Bone marrow (tissue), 2 donors: ENCODE data around the gene TMEM167A.
A peak's percentile ranks its signal among the peaks of the same experiment; 100 is the strongest.
"Not testable (repeated sequence)": the region's sequence is repeated elsewhere in the genome, so short reads cannot be mapped to it uniquely, and the experiment has no call there.

Experiments
- DNase-seq, 2 donors: peaks; one replicate each; lab custom pipeline; 2025; lab: John Stamatoyannopoulos, UW

TMEM167A gene

GRCh38 chr5:83090169-83090568 is 13.0 kb upstream of the TMEM167A start:
- no peak for DNase-seq

GRCh38 chr5:83085106-83085505 is 7.9 kb upstream of the TMEM167A start:
- DNase-seq, result no peak

- DNase-seq, result no peak
These were observed 7.1 kb upstream of the TMEM167A start for GRCh38 chr5:83084336-83084735.

GRCh38 chr5:83082750-83083149 is 5.6 kb upstream of the TMEM167A start:
- DNase-seq, result no peak

GRCh38 chr5:83077662-83078261 is 568 bp upstream of the TMEM167A start:
- DNase-seq, result peak in 1 of 2 donors; percentile 63

- DNase-seq, result no peak
These were observed 4.2 kb downstream of the TMEM167A start for GRCh38 chr5:83072966-83073365.

- no peak for DNase-seq
These were observed 5.7 kb downstream of the TMEM167A start for GRCh38 chr5:83071286-83072051.

GRCh38 chr5:83069096-83069799 is 7.9 kb downstream of the TMEM167A start:
- no peak for DNase-seq

- DNase-seq, result not testable (repeated sequence)
These were observed 9.8 kb downstream of the TMEM167A start for GRCh38 chr5:83067377-83067776.

- DNase-seq, result no peak
These were observed 10.6 kb downstream of the TMEM167A start for GRCh38 chr5:83066548-83067110.

GRCh38 chr5:83059341-83059740 is 17.9 kb downstream of the TMEM167A start:
- DNase-seq, result no peak

- DNase-seq, result no peak
These were observed 18.5 kb downstream of the TMEM167A start for GRCh38 chr5:83058726-83059125.

- no peak for DNase-seq
These were observed 22.0 kb downstream of the TMEM167A start for GRCh38 chr5:83055166-83055565.

GRCh38 chr5:83050723-83051340 is 26.4 kb downstream of the TMEM167A start:
- no peak for DNase-seq

- no peak for DNase-seq
These were observed 27.8 kb downstream of the TMEM167A start for GRCh38 chr5:83049370-83049885.

GRCh38 chr5:83048811-83049210 is 28.4 kb downstream of the TMEM167A start:
- DNase-seq, result no peak

GRCh38 chr5:83048277-83048676 is 28.9 kb downstream of the TMEM167A start:
- DNase-seq, result no peak

GRCh38 chr5:83044926-83045325 is 32.3 kb downstream of the TMEM167A start:
- no peak for DNase-seq

GRCh38 chr5:83042507-83042906 is 34.7 kb downstream of the TMEM167A start:
- DNase-seq, result no peak

- no peak for DNase-seq
These were observed 38.3 kb downstream of the TMEM167A start for GRCh38 chr5:83038924-83039323.

- no peak for DNase-seq
These were observed 40.1 kb downstream of the TMEM167A start for GRCh38 chr5:83036991-83037575.
